AG04450 (cell line): Measurements from ENCODE around the gene MYO5A. TPM values are rescaled to one million over a fixed set of nuclear protein-coding genes. Genes with fewer than 3 reads are reported as not detected.

Experiments used
- CTCF ChIA-PET: fragments of 300-600, 350-600 bp; formaldehyde crosslinking; extraction: SDS; loops from one replicate; lab custom pipeline; 2022; ENCODE audit warnings: antibody characterized with exemption, inconsistent platforms; lab: Charles Lee
- POLR2A ChIA-PET: fragments of 350-600 bp; formaldehyde crosslinking; extraction: SDS; loops from one replicate; lab custom pipeline; 2021; ENCODE audit warnings: antibody characterized with exemption, inconsistent platforms; lab: Yijun Ruan, JAX
- DNase-seq: peaks from one replicate; pipeline ENCODE4 v3.0.0-alpha.2; 2011; ENCODE audit warnings: low read depth, low spot score
- H3K27ac ChIP-seq: one replicate; pipeline ENCODE4 v1.5.1; 2012; ENCODE audit warnings: low read depth, low read length, control low read depth
- H3K27me3 ChIP-seq: one replicate; pipeline ENCODE4 v1.6.0; 2012; ENCODE audit warnings: low read length; ENCODE audit not compliant: control insufficient read depth, insufficient read depth
- H3K4me3 ChIP-seq: 2 replicates; pipeline ENCODE4 v1.5.1; 2011; ENCODE audit warnings: mild to moderate bottlenecking, low read depth, low read length, control low read depth
- H3K9me3 ChIP-seq: 2 replicates; pipeline ENCODE4 v1.5.1; 2012; ENCODE audit warnings: low read length; ENCODE audit not compliant: control insufficient read depth, insufficient read depth
- polyA plus RNA-seq: library from polyadenylated mRNA; depleted of rRNA; stranded (reverse); fragments of >200 nt; gene quantifications from 2 replicates; pipeline ENCODE4 v1.2.3, GENCODE V29; 2011
- TF ChIP-seq, protein P1 (sequence below): IDR thresholded peaks from 2 replicates; pipeline ENCODE4 v1.5.1; 2011; ENCODE audit warnings: low read depth, low read length, control low read depth, inconsistent platforms

The MYO5A gene
- polyA plus RNA-seq, 1 experiment, result 37.2 TPM

DNA sequence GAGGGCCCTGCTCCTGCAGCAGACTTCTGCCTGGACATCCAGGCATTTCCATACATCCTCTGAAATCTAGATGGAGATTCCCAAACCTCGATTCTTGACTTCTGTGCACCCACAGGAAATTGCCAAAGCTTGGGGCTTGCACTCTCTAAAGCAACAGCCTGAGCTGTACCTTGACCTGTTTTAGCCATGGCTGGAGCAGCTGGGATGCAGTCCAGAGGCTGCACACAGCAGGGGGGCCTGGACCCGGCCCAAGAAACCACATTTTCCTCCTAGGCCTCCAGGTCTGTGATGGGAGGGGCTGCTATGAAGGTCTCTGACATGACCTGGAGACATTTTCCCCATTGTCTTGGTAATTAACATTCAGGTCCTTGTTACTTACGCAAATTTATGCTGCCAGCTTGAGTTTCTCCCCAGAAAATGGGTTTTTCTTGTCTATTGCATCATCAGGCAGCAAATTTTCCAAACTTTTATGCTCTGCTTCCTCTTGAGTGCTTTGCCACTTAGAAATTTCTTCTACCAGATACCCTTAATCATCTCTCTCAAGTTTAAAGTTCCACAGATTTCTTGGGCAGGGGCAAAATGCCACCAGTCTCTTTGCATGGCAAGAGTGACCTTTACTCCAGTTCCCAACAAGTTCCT, 11.8 kb upstream of the MYO5A start:
- H3K4me3 ChIP-seq, result no peak overlapping the region
- H3K27me3 ChIP-seq, result peaks cover 2% of the 10 kb centered on the region
- ChIA-PET POLR2A (no interaction called here), CTCF (no interaction called here)
- no peak for DNase-seq
- H3K9me3 ChIP-seq, result peaks cover 3% of the 10 kb centered on the region
- TF ChIP-seq, protein P1, sequence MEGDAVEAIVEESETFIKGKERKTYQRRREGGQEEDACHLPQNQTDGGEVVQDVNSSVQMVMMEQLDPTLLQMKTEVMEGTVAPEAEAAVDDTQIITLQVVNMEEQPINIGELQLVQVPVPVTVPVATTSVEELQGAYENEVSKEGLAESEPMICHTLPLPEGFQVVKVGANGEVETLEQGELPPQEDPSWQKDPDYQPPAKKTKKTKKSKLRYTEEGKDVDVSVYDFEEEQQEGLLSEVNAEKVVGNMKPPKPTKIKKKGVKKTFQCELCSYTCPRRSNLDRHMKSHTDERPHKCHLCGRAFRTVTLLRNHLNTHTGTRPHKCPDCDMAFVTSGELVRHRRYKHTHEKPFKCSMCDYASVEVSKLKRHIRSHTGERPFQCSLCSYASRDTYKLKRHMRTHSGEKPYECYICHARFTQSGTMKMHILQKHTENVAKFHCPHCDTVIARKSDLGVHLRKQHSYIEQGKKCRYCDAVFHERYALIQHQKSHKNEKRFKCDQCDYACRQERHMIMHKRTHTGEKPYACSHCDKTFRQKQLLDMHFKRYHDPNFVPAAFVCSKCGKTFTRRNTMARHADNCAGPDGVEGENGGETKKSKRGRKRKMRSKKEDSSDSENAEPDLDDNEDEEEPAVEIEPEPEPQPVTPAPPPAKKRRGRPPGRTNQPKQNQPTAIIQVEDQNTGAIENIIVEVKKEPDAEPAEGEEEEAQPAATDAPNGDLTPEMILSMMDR, result no peak
- H3K27ac ChIP-seq, result no peak overlapping the region

DNA sequence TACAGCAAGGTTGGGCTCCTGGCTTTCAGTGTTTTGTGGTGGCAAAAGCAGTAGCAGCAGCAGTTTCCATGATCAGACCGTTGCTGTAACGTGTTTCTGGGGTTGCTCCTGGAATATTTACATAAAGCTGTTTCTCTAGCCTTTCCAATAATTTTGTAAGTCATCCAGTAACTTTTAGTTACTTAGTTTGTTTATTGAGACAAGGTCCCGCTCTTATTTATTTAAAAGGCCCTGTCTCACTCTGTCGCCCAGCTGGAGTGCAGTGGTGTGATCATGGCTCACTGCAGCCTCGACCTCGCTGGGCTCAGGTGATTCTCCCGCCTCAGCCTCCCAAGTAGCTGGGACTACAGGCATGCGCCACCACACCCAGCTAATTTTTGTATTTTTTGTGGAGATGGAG, 8.8 kb upstream of the MYO5A start:
- Histone ChIP-seq H3K9me3 (peaks cover 3% of the 10 kb centered on the region), H3K4me3 (no peak overlapping the region), H3K27me3 (peaks cover 5% of the 10 kb centered on the region), H3K27ac (no peak overlapping the region)
- no peak for DNase-seq
- ChIA-PET CTCF (interaction anchor here (0.6 kb wide), 1 partner anchor 281 kb away, joined by 3 read pairs; no protein-coding TSS in a partner anchor), POLR2A (no interaction called here)
- TF ChIP-seq, protein P1, result no peak

DNA sequence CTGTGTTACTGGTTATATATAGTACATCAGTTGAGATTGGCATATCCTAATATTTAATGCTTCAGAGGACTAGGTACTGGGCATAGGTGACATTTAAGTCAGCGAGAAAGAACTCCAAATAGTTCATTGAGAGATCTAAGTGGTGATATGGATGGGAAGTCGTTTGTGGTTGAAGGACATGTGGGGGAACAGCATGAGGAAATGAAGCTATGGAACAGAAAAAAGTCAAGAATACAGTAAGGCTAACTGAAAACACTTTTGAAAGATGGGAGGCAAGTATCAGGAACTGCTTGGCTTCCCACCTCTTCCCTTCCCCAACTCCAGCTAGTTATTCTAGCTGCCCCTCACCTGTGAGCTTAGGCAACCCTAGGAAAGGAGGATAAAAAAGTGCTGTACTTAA, 3.7 kb upstream of the MYO5A start:
- POLR2A ChIA-PET, result no interaction called here
- H3K4me3 ChIP-seq, result no peak overlapping the region
- TF ChIP-seq, protein P1, result no peak
- CTCF ChIA-PET, result no interaction called here
- no peaks in the 10 kb centered on the region for H3K9me3 ChIP-seq
- H3K27ac ChIP-seq, result no peak overlapping the region
- no peak for DNase-seq
- H3K27me3 ChIP-seq, result peaks cover 4% of the 10 kb centered on the region

DNA sequence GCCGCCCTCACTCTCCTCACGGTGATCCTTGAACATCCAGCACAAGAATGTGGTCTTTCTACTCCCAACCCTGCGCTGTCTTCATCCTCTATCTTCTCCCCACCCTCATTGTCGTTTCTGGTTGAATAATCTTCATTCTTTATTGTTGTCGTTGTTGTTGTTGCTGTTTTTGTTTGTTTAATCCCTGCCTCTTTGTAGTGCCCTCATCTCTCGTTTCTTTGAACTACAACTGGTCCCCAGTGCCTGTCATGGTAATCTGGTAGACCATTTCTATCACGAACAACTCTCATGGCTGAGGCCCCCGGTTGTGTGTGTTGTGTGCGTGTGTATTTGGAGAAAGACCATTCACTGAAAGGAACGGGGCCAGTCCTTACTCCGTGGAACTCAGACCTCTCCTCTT, 1.3 kb upstream of the MYO5A start:
- ChIA-PET POLR2A (no interaction called here), CTCF (no interaction called here)
- Histone ChIP-seq H3K9me3 (no peaks in the 10 kb centered on the region), H3K27me3 (peaks cover 2% of the 10 kb centered on the region), H3K4me3 (no peak overlapping the region), H3K27ac (no peak overlapping the region)
- DNase-seq, result no peak
- TF ChIP-seq, protein P1, result no peak

DNA sequence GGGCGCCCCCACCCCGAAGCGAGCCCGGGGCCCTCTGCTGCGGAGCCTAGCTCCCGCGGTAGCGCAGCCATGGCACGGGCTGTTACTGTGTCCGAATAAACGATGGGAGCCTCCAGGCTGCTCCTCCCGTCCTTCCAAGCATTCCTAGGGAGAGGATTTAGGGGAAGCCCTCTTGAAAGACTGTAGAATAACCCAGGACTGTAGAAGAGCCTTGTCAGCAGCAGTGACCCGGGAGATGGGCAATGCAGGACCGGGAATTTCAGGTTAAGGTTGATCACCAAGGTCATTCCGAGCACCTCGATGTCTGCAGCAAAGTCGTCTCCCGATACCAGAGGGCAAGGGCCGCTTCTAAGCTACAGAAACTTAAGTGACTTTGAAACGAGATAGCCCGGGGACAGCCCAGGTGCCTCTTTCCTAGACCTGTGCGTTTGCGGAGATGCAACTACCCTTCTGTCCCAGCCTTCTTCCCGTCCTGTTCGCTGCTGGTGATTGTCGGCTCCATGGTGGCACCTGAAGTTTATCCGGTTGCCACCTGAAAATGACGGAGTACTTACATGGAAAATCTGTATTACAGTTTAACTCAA, 753 bp upstream of the MYO5A start:
- no peak for DNase-seq
- H3K9me3 ChIP-seq, result no peaks in the 10 kb centered on the region
- H3K27me3 ChIP-seq, result peaks cover 2% of the 10 kb centered on the region
- H3K27ac ChIP-seq, result peak overlapping the region; percentile 57
- ChIA-PET POLR2A (no interaction called here), CTCF (no interaction called here)
- TF ChIP-seq, protein P1, result no peak
- peak overlapping the region; percentile 77 for H3K4me3 ChIP-seq
